Activated CD4-positive, alpha-beta T cell treated with anti-CD3 and anti-CD28 coated beads, Interleukin-2, amount 50 U/mL, for 1 hour (primary cell): ENCODE results near the gene TBCD.
"Not testable (repeated sequence)": the region's sequence is repeated elsewhere in the genome, so short reads cannot be mapped to it uniquely, and the experiment has no call there.

ENCODE experiments used
- DNase-seq: peaks from one replicate; pipeline ENCODE4 v3.0.0-alpha.2; 2020

Gene TBCD

DNA sequence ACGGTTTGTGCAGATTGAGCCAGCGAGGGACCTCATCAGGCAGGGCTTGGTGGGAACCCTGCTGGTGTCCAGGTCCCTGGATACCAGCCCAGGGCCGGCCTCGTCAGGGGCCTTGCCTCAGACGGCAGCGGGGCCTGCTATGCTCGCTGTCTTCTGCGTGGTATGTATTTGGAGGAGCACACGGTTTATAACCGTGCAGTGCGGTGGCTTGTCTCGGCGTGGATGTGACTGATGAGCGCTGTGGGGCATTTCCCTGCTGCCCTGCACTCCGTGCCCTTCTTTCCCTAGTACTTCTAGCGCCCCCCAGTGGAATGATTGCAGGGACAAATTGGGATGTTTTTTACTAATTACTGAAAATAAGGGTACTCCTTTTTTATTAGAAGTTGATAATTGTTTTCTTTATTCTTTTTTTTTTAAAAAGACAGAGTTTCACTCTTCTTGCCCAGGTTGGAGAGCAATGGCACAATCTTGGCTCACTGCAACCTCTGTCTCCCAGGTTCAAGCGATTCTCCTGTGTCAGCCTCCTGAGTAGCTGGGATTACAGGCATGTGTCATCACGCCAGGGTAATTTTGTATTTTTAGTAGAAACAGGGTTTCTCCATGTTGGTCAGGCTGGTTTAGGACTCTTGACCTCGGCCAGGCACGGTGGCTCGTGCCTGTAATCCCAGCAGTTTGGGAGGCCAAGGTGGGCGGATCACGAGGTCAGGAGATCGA is 15.3 kb downstream of the TBCD start:
- DNase-seq = peak; percentile 39

DNA sequence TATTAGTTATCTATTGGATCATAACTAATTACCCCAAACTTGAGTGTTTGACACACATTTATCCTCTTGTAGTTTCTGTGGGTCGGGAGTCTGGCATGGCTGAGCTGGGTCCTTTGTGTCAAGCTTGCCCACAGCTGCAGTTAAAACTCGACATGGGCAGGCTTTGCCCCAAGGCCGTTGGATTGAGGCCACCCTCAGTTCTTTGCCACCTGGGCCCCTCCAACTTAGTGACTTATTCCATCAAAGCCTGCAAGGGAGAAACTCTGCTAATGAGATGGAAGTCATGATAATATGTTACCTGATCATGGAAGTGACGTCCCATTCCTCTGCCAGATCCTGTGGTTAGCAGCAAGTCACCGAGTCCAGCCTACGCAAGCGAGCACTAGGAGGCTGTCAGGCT is 17.2 kb downstream of the TBCD start:
- DNase-seq = no peak

- DNase-seq = no peak
Measured at GRCh38 chr17:82772026-82772425, 20.2 kb downstream of the TBCD start.

DNA sequence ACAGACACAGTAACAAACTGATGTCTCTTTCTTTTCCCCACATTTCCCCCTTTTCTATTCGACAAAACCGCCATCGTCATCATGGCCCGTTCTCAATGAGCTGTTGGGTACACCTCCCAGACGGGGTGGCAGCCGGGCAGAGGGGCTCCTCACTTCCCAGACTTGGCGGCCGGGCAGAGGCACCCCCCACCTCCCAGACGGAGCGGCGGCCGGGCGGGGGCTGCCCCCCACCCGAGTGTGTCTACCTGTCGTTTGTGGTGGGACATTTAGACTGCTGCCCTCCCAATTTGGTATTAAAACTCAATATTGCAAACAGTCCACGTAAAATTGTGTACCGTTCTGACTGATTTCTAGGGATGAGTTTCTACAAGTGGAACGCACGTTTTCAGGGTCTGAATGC is 22.6 kb downstream of the TBCD start:
- not testable (repeated sequence) for DNase-seq

- peak; percentile 34 for DNase-seq
Measured at GRCh38 chr17:82775001-82775823, 23.3 kb downstream of the TBCD start.

- no peak for DNase-seq
Measured at GRCh38 chr17:82776454-82776853, 24.6 kb downstream of the TBCD start.

- not testable (repeated sequence) for DNase-seq
Measured at GRCh38 chr17:82777778-82778375, 26.0 kb downstream of the TBCD start.

GRCh38 chr17:82779541-82779940 is 27.7 kb downstream of the TBCD start:
- no peak for DNase-seq

DNA sequence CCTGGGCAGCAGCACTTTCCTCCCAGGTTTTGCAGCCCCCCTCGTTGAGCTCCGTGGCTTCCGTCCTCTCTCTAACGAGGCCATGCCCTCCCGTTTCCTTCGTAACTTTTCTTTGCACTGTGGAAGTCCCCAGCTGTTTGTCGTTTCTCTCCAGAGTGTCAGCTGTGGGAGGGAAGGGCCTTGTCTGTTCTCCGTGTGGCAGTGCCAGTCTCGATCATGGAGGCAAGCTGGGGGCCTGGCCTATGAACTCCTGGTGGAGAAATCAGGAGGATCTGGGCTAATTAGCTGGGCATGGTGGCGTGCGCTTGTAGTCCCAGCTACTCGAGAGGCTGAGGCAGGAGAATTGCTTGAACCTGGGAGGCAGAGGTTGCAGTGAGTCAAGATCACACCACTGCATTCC is 28.3 kb downstream of the TBCD start:
- no peak for DNase-seq

DNA sequence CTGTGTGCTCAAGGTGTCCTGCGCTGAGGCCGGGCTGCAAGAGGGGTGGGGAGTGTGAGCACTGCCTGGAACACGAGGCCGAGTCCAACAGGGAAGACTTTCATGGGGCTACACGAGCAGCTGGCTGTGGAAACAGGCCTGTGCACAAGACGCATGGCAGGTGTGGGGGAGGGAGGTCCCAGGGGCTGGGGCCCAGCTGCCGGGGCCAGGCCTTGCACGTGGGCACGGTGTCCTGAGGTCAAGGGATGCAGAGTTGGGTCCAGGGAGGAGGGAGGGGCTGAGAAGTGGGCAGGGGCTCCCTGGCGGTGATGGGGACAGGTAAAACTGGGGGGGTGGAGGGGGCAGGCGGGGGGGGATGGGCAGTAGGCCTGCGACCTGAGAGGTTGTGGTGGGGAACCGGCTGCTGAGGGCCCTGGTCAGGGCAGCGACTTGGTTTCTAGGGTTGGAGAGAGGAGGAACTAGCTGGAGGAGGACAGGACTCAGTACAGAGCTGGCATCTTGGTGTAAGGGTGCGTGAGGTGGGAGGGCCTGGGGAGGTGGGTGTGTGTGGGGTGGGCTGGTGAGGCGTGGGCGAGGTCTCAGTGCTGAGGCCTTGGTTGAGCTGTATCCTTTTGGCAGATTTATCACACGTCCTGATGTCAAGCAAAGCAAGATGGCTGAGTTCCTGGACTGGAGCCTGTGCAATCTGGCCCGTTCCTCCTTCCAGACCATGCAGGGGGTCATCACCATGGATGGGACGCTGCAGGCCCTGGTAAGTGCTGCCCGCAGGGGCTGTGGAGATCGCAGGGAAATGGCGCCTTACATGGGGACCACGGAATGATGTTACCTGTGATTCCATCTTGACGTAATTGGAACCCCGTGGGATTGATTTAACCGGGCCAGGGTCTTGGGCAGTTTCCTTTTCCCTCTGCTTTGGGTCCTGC is 29.4 kb downstream of the TBCD start:
- DNase-seq = no peak

GRCh38 chr17:82781894-82782274 is 30.0 kb downstream of the TBCD start:
- DNase-seq = peak; percentile 88

- DNase-seq = no peak
Measured at GRCh38 chr17:82782657-82783207, 30.9 kb downstream of the TBCD start.

DNA sequence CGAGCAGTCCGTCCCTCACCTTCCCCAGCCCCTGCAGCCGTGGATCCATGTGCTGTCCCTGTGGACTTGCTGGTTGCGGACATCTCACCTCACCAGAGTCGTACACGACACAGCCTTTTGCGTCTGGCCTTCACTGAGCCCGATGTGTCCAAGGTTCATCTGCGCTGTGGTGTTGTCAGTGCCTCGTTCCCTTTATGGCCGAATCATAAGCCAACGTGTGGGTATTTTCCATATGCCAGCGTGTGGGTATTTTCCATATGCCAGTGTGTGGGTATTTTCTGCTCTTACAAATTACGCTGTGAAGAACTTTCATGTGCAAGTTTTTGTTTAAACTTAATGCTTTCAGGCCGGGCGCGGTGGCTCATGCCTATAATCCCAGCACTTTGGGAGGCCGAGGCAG is 31.6 kb downstream of the TBCD start:
- no peak for DNase-seq

DNA sequence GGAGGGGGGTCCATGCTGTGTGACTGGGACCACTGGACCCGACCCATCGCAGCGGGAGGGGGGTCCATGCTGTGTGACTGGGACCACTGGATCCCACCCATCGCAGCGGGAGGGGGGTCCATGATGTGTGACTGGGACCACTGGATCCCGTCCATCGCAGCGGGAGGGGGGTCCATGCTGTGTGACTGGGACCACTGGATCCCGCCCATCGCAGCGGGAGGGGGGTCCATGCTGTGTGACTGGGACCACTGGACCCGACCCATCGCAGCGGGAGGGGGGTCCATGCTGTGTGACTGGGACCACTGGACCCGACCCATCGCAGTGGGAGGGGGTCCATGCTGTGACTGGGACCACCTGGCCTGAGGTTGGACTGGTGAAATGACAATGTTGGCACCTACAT is 33.7 kb downstream of the TBCD start:
- DNase-seq = not testable (repeated sequence)

DNA sequence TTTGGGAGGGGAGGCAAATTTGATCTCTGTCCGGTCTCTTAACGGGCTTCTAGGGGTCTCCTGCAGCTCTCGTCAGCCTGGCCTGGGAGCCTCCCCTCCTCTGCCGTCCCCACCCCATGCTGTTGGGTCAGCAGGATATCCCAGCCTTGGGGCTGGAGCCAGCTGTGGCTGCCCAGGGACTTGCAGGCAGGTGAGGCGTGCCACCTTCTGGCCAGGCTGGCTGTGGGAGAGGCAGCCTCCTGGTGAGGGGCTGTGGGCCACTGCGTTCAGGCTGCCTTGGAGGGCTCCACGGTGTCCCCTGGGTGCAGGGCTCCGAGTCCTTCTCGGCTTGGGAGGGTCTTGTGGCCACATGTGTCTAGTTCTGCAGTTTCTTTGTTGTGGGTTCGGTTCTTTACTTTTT is 34.6 kb downstream of the TBCD start:
- DNase-seq = no peak

DNA sequence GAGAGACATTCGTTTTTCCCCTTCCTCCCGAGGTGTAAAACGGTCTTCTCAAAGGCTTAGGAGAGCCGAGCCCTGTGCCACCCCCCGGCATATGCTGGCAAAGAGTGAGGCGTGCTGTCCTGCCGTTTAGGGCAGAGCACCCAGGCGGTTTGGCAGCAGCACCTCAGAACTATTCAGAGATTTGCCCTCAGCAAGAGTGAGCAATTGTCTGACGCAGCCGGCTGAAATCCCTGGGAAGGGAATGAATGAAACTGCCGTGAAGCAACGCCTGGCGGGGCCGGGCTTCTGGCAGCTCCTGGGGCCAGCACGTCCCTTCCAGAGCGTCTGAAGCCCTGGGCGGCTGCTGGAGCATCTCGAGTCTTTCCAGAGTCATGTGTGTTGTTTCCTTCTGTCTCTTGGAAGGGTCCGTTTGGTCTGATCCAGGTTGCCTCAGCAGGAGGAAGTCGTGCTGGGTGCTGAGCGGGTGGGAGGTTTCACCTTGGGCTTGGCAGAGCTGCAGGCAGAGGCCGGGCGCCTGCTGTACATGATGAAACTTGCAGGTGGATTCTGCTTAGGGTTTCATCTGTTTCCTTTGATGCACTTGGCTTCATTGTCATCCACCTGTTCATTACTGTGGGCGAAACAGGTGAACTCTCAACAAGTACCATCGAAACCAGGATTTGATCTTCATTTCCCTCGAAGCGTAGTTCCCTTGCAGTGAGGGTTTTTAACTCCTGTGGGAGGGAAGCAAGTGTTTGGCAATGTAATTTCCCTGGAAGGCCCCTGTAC is 35.4 kb downstream of the TBCD start:
- no peak for DNase-seq

DNA sequence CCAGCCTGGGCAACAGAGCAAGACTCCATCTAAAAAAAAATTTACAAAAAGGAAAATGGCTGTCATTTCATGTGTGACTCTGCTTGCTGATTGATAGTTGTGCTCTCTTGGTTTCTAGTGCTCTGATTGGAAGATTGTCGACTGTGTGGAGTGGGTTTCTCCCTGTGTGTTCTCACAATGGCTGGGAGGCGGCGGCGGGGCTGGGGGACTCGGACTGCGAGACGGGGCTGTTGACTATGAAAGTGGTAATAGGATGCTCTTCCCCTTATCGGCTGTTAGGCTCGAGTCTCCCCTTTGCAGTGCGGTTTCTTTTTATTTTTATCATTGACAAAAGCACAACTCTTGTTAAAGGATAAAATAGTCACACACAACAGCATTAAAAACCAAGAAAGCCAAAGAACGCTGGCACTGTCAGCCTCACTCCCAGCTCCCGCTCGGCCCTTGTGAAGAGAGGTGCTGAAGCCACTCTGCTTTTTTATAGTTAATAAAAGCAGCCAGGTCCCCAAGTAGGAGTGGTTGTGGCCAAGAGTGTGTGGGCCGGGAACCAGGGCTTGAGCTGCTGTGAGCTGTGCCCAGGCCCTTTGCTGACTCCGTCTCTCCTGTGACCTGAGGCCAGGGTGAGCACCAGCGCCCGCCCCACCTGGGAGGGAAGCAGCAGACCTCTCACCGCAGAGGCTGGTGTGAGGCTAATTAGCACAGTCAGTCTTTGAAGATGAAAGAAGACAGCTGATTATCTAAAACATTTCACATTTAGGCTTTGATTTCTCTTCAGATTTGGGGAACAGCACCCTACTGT is 36.5 kb downstream of the TBCD start:
- no peak for DNase-seq

GRCh38 chr17:82789051-82789592 is 37.3 kb downstream of the TBCD start:
- no peak for DNase-seq

DNA sequence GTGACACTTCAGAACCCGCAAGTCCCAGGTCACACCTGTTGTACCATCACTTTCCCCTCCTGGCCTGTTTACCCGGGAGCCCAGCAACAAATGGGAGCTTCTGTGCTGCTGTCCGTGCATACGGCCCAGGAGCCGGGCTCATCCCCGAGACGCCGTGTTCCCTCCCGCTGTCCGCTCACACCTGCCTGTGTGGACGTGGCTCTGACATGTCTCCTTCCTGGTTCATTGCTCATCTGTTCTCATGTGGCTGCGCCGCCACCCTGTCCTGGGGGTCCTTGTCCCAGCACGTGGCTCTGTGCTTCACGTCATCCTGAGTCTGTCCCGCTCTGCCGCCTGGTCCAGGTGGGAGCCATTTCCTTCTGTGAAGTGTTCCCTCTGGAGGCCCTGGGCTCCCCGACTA is 37.9 kb downstream of the TBCD start:
- DNase-seq = no peak

DNA sequence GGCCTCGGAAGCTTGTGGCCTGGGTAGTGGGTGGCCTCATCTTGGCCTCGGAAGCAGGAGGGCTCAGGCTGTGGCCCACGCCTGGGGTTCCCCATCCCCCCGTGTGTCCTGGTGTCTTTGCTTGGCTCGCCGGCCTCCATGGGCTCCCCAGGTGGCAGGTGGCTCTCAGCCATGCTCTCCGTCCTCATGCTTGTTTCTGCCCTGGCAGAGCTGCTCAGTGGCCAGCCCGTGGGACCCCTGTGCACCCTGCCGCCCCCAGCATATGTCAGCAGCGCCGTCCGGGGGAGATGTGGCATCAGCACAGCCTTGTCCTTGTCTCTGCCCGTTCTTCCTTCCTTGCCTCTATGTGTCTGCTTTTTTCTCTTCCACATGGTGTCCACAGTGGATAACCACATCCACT is 38.5 kb downstream of the TBCD start:
- no peak for DNase-seq

GRCh38 chr17:82791532-82791931 is 39.7 kb downstream of the TBCD start:
- no peak for DNase-seq
